AG04450 (cell line): Measurements from ENCODE around the gene SORCS2. TPM values are rescaled to one million over a fixed set of nuclear protein-coding genes. Genes with fewer than 3 reads are reported as not detected.

ENCODE experiments used
- CTCF ChIA-PET: fragments of 300-600, 350-600 bp; formaldehyde crosslinking; extraction: SDS; loops from one replicate; lab custom pipeline; 2022; ENCODE audit warnings: antibody characterized with exemption, inconsistent platforms; lab: Charles Lee
- POLR2A ChIA-PET: fragments of 350-600 bp; formaldehyde crosslinking; extraction: SDS; loops from one replicate; lab custom pipeline; 2021; ENCODE audit warnings: antibody characterized with exemption, inconsistent platforms; lab: Yijun Ruan, JAX
- DNase-seq: peaks from one replicate; pipeline ENCODE4 v3.0.0-alpha.2; 2011; ENCODE audit warnings: low read depth, low spot score
- H3K27ac ChIP-seq: one replicate; pipeline ENCODE4 v1.5.1; 2012; ENCODE audit warnings: low read depth, low read length, control low read depth
- H3K27me3 ChIP-seq: one replicate; pipeline ENCODE4 v1.6.0; 2012; ENCODE audit warnings: low read length; ENCODE audit not compliant: control insufficient read depth, insufficient read depth
- H3K4me3 ChIP-seq: 2 replicates; pipeline ENCODE4 v1.5.1; 2011; ENCODE audit warnings: mild to moderate bottlenecking, low read depth, low read length, control low read depth
- H3K9me3 ChIP-seq: 2 replicates; pipeline ENCODE4 v1.5.1; 2012; ENCODE audit warnings: low read length; ENCODE audit not compliant: control insufficient read depth, insufficient read depth
- polyA plus RNA-seq: library from polyadenylated mRNA; depleted of rRNA; stranded (reverse); fragments of >200 nt; gene quantifications from 2 replicates; pipeline ENCODE4 v1.2.3, GENCODE V29; 2011
- TF ChIP-seq, protein P1 (sequence below): IDR thresholded peaks from 2 replicates; pipeline ENCODE4 v1.5.1; 2011; ENCODE audit warnings: low read depth, low read length, control low read depth, inconsistent platforms

The SORCS2 gene
- polyA plus RNA-seq, 1 experiment = 0.29 TPM

DNA sequence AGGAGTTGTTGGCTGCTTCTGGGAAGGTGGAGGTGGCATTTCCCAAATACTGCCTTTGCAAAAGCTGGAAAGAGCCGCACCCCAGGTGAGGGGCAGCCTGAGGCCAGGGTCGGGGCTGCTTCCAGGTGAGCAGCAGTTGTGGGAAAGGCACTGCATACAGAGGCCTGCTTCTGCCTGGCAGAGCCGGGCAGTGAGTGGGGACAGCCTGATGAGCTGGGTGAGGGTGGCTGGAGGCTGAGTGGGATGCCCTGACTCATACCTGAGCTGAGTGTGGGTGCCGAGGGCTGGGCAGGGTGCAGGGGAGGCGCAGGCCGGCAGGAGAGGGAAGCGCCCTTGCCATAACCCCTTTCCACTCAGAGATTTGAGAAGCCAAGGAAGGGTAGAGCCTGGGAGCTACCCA lies 248.9 kb downstream of the SORCS2 start:
- Histone ChIP-seq H3K4me3 (no peak overlapping the region), H3K9me3 (no peaks in the 10 kb centered on the region), H3K27me3 (peaks cover 19% of the 10 kb centered on the region), H3K27ac (no peak overlapping the region)
- ChIA-PET CTCF (no interaction called here), POLR2A (no interaction called here)
- TF ChIP-seq, protein P1, sequence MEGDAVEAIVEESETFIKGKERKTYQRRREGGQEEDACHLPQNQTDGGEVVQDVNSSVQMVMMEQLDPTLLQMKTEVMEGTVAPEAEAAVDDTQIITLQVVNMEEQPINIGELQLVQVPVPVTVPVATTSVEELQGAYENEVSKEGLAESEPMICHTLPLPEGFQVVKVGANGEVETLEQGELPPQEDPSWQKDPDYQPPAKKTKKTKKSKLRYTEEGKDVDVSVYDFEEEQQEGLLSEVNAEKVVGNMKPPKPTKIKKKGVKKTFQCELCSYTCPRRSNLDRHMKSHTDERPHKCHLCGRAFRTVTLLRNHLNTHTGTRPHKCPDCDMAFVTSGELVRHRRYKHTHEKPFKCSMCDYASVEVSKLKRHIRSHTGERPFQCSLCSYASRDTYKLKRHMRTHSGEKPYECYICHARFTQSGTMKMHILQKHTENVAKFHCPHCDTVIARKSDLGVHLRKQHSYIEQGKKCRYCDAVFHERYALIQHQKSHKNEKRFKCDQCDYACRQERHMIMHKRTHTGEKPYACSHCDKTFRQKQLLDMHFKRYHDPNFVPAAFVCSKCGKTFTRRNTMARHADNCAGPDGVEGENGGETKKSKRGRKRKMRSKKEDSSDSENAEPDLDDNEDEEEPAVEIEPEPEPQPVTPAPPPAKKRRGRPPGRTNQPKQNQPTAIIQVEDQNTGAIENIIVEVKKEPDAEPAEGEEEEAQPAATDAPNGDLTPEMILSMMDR = no peak
- no peak for DNase-seq

DNA sequence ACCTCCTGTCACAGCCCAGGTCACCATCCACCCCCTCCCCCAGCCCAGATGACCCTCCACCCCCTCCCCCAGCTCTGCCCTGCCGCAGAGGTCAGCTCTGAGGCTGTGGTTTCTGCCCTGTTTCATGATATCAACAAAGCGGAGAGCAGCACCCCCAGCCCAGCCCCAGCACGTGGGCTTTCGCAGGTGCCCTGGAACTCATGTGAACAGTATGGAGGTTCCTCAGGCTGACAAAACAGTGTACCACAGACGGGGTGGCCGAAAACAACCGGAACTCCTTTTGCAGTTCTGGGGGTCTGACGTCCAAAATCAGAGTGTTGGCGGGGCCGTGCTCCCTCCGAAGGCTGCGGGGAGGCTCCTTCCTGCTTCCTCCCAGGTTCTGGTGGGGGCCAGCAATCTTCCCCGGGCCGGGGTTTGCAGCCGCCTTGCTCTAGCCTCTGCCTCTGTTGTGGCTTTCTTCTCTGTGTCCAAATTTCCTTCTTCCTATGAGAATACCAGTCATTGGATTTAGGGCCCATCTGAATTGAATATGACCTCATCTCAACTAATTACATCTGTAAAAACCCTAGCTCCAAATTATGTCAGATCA lies 250.3 kb downstream of the SORCS2 start:
- POLR2A ChIA-PET = no interaction called here
- H3K27me3 ChIP-seq = peaks cover 26% of the 10 kb centered on the region
- no peak overlapping the region for H3K4me3 ChIP-seq
- CTCF ChIA-PET = no interaction called here
- TF ChIP-seq, protein P1 = no peak
- no peaks in the 10 kb centered on the region; the same call in 1 of the 2 replicates for H3K9me3 ChIP-seq
- no peak overlapping the region for H3K27ac ChIP-seq
- no peak for DNase-seq

DNA sequence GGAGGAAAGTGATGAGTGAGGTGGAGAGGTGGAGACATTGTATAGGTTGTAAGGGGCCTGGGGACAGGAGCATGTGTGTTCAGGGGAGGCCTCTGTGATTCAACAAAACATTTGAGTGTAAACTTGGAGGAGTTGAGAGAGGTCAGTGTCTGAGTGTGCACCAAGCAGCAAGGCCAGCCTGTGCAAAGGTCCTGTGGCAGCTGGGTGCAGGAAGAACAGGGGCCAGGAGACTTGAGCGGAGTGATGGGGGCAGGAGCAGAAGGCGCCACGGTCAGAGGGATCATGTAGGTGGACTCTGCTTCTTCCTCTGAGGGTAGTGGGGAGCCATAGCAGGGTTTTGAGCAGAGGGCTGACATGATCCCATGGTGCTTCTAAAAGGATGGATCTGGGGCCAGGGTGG lies 252.0 kb downstream of the SORCS2 start:
- DNase-seq = no peak
- ChIA-PET POLR2A (no interaction called here), CTCF (no interaction called here)
- H3K9me3 ChIP-seq = no peaks in the 10 kb centered on the region; the same call in 1 of the 2 replicates
- no peak overlapping the region for H3K4me3 ChIP-seq
- H3K27me3 ChIP-seq = peaks cover 27% of the 10 kb centered on the region
- TF ChIP-seq, protein P1 = no peak
- H3K27ac ChIP-seq = no peak overlapping the region

DNA sequence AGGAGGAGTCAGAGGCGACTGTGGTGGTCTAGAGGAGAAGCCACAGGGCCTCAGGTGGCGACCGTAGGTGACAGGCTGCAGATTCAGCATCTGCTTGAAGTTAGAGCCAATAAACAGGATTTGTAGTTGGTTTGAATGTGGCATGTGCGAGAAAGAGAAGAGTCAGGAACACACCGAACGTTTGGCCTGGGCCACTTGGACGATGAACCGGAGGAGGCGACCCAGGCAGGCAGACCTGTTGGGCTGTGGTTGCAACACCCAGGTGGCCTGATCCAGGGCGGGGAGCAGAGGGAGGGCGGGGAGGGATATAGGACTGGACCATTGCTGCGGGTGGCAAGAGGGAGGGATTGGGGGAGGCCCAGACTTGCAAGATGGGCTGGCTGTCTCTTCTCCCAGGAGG lies 252.4 kb downstream of the SORCS2 start:
- Histone ChIP-seq H3K4me3 (no peak overlapping the region), H3K27me3 (peaks cover 24% of the 10 kb centered on the region), H3K27ac (no peak overlapping the region), H3K9me3 (no peaks in the 10 kb centered on the region; the same call in 1 of the 2 replicates)
- POLR2A ChIA-PET = no interaction called here
- CTCF ChIA-PET = no interaction called here
- TF ChIP-seq, protein P1 = no peak
- DNase-seq = no peak

DNA sequence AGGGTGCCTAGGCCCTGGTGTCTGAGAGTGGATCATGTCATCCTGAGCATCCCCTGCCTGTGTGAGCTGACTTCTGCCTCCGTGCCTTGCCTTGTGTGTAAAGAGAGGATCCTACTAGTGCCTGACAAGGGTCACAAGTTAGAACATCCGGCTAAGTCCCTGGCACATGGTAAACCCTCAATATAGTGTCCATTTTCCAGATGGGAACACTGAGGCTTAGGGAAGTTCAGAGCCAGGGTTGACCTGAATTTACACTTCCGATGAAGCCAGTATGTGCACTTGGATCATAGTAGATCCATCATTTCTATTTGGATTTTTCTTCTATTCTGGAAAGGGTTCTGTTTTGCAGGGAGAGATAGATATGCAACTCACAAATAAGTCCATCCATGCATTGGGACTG lies 254.9 kb downstream of the SORCS2 start:
- no peak for DNase-seq
- TF ChIP-seq, protein P1 = no peak
- CTCF ChIA-PET = no interaction called here

More for the DNA sequence above, 254.9 kb downstream of the SORCS2 start:
- Histone ChIP-seq H3K27me3 (peaks cover 19% of the 10 kb centered on the region), H3K27ac (no peak overlapping the region), H3K4me3 (no peak overlapping the region), H3K9me3 (peaks cover 3% of the 10 kb centered on the region; the same call in 1 of the 2 replicates)
- POLR2A ChIA-PET = no interaction called here
